Bronchus fibroblast of lung (primary cell): ENCODE measurements around the gene HYAL1. TPM values are rescaled to one million over a fixed set of nuclear protein-coding genes. Genes with fewer than 3 reads are reported as not detected.

ENCODE experiments used
- total RNA-seq: library from RNA; depleted of rRNA; stranded (reverse); fragments of >200 nt; gene quantifications from 2 replicates; pipeline ENCODE4 v1.2.3, GENCODE V29; 2015

The HYAL1 gene
- 3.1 and 3.4 TPM in 2 replicates for total RNA-seq

GRCh38 chr3:50303013-50303815 lies at the start of gene HYAL1:
TSS of gene HYAL1 (minus strand) at chr3:50303574. CDS start at chr3:50302956, 618 bp downstream.

DNA sequence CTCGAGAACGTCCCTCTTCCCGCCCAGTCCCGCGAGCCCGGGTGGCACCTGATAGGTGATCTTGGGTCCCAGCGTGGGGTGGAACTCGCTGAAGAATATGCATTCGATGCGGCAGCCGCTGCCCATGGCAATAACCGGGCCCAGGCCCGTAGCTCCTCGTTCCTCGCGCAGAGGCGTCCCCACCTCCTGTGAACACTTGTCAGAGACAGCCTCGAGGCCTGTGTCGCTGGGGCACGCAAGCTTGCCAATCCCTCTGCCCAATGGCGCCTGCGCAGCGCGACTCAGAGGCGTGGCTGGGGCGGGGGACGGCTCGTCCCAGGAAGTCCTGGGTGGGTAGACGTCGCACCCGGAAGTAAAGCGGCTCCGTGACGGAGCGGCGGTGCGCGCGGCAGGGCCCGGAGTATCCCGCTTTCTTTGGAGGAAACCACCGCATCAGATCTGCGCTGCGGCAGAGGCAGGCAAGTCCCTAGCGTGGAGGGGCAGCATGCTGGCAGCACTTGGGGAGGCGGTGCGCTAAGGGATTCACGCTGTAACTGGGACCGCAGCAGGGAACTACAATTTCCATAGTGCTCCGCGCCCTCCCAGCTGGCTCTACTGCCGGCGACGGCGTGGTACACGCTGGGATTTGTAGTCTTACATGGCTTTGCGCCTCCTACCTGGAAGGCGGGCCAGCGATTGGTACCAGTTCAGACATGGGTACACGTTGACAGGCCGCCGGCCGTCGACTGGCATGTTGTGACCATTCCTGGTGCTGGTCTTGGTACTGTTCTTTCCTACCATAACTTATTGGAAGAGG lies 47.4 kb upstream of the HYAL1 start, which contains the start of the genes CYB561D2 and NPRL2:
TSS of gene CYB561D2 (plus strand) at position 336 of the 796 bp plus-strand sequence. CDS start 572 bp downstream, outside the sequence.
TSS of gene NPRL2 (minus strand) at position 249 of the 796 bp plus-strand sequence. CDS start at position 126, 123 bp downstream.

DNA sequence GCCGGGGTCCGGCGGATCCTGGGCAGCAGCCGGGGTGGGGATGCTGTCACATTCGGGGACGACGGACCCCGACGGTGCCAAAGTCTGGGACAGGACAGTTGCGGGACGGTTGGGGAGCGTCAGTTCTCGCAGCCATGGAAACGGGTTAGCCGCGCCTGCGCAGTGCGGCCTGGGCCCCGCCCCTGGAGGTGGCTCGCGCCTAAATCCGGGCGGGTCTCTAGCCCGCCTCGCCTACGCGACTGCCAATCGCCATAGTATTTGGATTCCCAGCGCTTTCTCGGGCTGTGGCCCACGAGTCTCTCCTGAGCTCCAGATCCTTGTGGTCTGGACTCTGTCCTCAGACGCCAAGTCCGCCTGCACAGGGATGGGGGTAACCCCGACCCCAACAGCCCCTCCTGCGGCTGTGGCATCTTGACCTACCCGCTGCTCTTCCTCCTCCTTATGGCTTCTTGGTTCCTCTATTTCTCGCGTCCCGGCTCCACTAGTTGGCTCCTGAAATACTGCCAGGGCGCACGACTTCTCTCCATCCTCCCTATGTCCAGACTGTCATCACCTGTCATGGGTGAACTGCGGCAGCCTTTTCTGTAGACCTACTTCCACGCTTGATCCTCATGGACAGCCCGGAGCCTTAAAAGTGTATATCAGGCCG lies 42.3 kb upstream of the HYAL1 start, which contains the start of gene ZMYND10:
TSS of gene ZMYND10 (minus strand) at position 147 of the 649 bp plus-strand sequence. CDS start 153 bp downstream, outside the sequence.

GRCh38 chr3:50340448-50341329 lies 37.3 kb upstream of the HYAL1 start, which contains the start of gene RASSF1:
TSS of gene RASSF1 (minus strand) at chr3:50340836. CDS start at chr3:50340805, 31 bp downstream.

GRCh38 chr3:50327943-50328691 lies 24.7 kb upstream of the HYAL1 start, which contains the start of gene TUSC2:
TSS of gene TUSC2 (minus strand) at chr3:50328223. CDS start at chr3:50328099, 124 bp downstream.

DNA sequence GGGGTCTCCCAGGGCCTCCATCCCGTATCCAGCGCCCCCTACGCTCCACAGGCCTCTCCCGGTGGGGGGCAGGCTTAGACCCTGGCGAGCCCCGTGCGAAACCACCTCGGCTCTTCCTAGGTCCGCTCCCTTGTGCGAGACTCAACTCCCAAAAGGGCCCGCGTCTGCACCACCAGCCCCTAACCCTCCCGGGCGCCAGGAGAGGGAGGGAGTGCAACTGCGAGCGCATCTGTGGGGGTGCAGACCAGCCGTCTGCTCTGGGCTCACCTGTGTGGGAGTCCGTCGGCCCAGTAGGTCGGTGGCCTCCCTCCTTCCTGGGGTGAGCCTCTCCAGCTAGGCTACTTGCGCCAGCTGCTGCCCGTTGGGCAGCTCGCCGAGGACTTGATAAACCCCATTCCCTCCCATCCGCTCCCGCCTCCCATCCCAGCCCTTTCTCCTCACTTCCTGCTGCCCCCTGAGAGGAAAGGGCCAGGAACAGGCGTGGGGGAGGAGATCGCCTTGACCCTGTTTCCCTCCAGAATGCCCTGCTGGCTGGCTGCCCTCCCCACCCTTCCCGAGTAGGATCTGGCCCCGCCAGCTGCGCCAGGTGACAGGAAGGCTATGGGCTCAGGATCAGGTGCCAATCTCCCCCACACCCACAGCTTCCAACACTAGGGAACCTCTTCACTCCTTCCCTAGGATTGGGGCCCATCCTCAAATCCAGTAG lies 19.2 kb upstream of the HYAL1 start, which contains the start of gene HYAL2:
TSS of gene HYAL2 (minus strand) at position 360 of the 706 bp plus-strand sequence. CDS start 2,256 bp downstream, outside the sequence.

GRCh38 chr3:50298836-50299637 lies 4.3 kb downstream of the HYAL1 start, which contains the start of the genes HYAL3 and NAA80:
TSS of gene HYAL3 (minus strand) at chr3:50299405. CDS start at chr3:50295602, 3,803 bp downstream.
TSS of gene NAA80 (minus strand) at chr3:50299405. CDS start at chr3:50297463, 1,942 bp downstream.

DNA sequence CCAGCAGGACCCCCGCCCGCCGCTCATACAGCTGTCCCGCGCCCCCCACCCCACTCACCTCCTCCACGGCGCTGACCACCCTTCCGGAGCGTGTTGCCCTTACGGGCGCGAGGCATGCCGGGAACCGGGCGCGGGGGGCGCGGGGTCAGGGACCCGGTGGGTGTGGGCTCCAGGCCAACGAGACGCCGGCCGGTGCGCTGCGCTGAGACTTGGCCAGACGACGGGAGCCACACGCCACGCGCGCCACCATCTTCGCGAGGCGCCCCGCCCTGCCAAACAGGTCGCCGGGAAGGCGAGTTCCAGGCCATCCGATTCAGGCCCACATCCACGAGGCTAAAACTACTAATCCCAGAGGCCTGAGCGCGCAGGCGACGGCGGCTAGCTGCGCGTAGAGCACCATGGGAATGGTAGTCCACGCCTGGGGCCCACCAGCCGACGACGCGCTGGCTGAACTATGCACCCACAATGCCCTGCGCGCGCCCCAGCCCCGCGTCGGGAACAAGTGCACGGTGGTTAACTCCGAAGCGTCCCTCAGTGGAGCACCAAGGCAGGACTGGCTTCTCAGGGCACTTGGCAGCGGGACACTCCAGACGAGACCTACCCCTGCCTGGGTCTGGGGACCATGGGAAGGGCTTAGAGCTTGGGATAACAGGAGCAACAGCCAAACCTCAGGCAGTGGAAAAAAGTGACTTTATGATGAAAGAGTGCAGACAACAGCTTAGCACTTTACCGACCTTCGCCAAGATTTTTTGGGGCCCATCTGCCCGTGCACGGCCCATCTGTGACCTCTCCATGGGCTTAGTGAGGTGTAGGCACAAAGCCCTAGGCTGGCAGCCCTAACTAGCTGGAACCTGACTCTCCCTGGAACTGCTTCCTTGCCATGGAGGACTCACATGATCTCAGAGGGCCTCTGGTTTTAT lies 11.0 kb downstream of the HYAL1 start, which contains the start of gene IFRD2:
TSS of gene IFRD2 (minus strand) at position 271 of the 920 bp plus-strand sequence. CDS start at position 116, 155 bp downstream.

DNA sequence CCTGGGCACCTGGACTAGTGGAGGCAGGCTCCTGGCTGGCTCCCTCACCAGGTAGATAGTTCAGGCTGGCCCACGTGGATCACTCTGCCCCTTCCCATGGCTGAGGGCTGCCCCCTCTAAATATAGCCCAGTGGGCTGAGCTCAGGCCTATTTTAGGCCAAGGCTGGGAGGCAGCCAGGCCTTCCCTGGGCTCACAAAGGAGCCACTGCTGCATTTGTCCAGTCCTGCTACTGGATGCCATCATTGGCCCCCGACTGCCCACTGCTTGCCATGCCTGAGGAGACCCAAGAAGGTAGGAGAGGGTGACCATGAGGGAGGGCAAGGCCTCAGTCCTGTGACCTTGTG lies 24.5 kb downstream of the HYAL1 start, which contains the start of gene LSMEM2:
TSS of gene LSMEM2 (plus strand) at position 208 of the 345 bp plus-strand sequence. CDS start at position 235, 27 bp downstream.

DNA sequence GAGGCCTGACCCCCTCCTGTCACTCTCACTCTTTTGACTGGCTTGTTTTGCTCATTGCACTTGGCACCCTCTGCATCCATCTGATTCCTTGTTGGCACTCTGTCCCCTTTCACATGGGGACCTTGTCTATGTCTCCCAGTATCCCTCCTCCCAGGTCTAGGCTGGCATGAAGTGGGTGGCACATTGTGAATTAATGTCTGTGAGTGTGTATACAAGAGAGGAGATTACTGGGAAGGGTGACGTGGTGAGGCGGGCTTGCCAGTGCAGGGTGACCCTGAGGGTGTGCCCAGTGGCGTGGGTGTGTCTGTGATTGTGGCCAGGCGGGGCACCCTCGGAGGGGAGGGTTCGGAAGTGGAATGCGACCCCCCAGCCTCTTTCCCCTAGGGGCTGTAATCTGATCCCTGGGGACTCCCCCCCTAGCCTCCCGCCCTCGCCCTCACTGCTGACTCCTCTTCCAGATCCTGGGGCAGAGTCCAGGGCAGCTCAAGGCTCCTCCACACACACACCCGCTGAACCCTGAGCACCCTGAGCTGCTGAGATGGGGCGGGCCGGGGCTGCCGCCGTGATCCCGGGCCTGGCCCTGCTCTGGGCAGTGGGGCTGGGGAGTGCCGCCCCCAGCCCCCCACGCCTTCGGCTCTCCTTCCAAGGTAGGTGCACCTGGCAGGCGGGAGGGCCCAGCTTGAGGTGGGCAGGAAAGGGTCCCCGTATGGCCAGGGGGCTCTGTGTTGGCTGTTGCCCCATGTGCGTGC lies 34.5 kb downstream of the HYAL1 start, which contains the start of gene SEMA3B:
TSS of gene SEMA3B (plus strand) at position 445 of the 749 bp plus-strand sequence. CDS start at position 539, 94 bp downstream.

Other genes starting within 250 kb of the HYAL1 start
- 46.5 and 58.2 TPM in 2 replicates for gene RBM5, start 214.7 kb downstream of the HYAL1 start, total RNA-seq
- gene SEMA3F, start 148.2 kb downstream of the HYAL1 start, total RNA-seq = 40.2 and 41.5 TPM in 2 replicates
- not detected in 2 replicates for gene GNAT1, start 112.0 kb downstream of the HYAL1 start, total RNA-seq
- gene SLC38A3, start 98.3 kb downstream of the HYAL1 start, total RNA-seq = 0.30 TPM in 1 of 2 replicates, not detected in the other
- gene GNAI2, start 67.4 kb downstream of the HYAL1 start, total RNA-seq = 314 and 324 TPM in 2 replicates
- 14.3 and 15.3 TPM in 2 replicates for gene SEMA3B, start 34.4 kb downstream of the HYAL1 start, total RNA-seq
- gene LSMEM2, start 24.5 kb downstream of the HYAL1 start, total RNA-seq = not detected in 2 replicates
- 95.1 and 101 TPM in 2 replicates for gene IFRD2, start 11.1 kb downstream of the HYAL1 start, total RNA-seq
- 3.9 and 4.8 TPM in 2 replicates for gene HYAL3, start 4.2 kb downstream of the HYAL1 start, total RNA-seq
- gene NAA80, start 4.2 kb downstream of the HYAL1 start, total RNA-seq = 21.7 and 23.7 TPM in 2 replicates
- 82.4 and 84.6 TPM in 2 replicates for gene HYAL2, start 19.2 kb upstream of the HYAL1 start, total RNA-seq
- gene TUSC2, start 24.6 kb upstream of the HYAL1 start, total RNA-seq = 27.6 and 39.3 TPM in 2 replicates
- gene RASSF1, start 37.3 kb upstream of the HYAL1 start, total RNA-seq = 36.3 and 38.7 TPM in 2 replicates
- 0.34 and 1.3 TPM in 2 replicates for gene ZMYND10, start 42.2 kb upstream of the HYAL1 start, total RNA-seq
- gene NPRL2, start 47.2 kb upstream of the HYAL1 start, total RNA-seq = 25.1 and 27.9 TPM in 2 replicates
- 30.3 and 31.9 TPM in 2 replicates for gene CYB561D2, start 47.3 kb upstream of the HYAL1 start, total RNA-seq
- gene TMEM115, start 55.9 kb upstream of the HYAL1 start, total RNA-seq = 52.5 and 56.2 TPM in 2 replicates
- gene CACNA2D2, start 200.1 kb upstream of the HYAL1 start, total RNA-seq = 0.15 and 0.17 TPM in 2 replicates